GM18502 (cell line): ENCODE measurements around the gene SLC25A11.
A peak's percentile ranks its signal among the peaks of the same experiment; 100 is the strongest.

Experiments used
- ATAC-seq: cut with Tn5 transposase; IDR thresholded peaks from one replicate; pipeline ENCODE4 v1.9.1; 2021; ENCODE audit warnings: mild to moderate bottlenecking; ENCODE audit not compliant: unreplicated experiment, poor library complexity

SLC25A11 gene

DNA sequence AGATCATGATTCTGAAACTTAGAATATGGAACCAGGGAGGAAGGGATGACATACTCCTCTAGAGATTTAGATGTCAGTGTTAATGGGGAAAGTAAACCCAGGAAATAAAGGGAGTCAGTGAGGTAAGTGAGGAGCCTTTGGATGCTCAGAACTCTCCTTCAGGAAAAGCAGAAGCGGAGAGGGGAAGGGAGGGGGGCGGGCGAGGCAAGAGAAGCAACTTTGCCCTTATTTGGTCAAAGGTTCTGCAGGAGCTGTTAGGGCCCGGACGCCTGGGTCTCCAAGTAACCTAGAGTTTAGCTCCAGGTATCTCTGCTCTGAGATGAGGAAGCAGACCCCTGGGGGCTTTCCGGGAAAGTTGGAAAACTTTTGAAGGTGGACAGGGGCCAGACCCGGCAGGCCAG, 7.2 kb upstream of the SLC25A11 start:
- ATAC-seq: no peak

DNA sequence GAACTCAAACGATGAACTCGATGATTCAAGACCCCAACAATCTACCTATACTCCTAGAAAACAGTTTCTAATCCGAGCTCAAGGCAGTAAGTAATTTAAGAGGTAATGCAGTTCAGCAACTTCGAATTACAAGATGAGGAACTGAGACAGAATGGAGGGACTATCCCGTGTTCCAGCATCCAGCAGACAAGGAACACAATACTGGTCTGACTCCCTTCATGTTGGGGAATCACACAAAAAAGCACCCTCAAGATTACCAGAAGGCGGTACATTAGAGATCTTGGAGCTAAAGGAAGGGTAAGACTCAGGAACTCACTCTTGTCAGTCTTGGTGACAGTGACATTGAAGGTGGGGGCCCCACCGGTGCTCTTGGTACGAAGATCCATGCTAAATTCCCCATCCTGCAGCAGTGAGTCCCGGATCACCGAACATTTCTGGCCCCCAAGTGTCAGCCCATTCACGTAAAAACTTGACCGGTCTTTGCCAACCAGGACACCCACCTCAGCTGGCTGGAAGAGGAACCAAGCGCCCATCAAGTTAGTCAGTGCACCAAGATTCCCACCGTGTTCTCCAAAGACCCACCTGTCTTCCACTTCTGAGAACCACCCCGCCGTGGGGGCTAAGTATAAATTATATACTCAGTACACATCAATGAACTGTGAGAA, 6.6 kb upstream of the SLC25A11 start:
- no peak for ATAC-seq

DNA sequence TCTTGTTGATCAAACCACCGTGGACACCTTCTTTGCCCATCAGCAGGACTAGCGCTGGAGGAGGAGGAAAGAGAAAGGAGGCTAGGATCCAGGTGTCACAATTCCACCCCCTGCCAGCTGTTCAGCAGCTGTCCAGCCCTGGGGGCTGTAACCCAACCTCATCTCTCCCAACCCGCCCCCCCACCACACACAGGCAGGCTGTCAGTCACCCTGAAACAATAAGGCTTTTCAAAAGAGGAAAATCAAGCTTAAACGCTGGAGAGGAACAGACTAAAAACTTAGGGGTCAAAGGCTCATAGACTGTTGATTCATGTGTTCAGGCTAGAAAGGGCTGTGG, 6.1 kb upstream of the SLC25A11 start:
- ATAC-seq: no peak

- ATAC-seq: no peak
Measured at GRCh38 chr17:4945176-4945943, 5.5 kb upstream of the SLC25A11 start.

GRCh38 chr17:4944554-4945175, 4.8 kb upstream of the SLC25A11 start:
- ATAC-seq: no peak

- ATAC-seq: no peak
Measured at GRCh38 chr17:4944163-4944553, 4.3 kb upstream of the SLC25A11 start.

GRCh38 chr17:4942760-4943508, 3.1 kb upstream of the SLC25A11 start:
- ATAC-seq: no peak

DNA sequence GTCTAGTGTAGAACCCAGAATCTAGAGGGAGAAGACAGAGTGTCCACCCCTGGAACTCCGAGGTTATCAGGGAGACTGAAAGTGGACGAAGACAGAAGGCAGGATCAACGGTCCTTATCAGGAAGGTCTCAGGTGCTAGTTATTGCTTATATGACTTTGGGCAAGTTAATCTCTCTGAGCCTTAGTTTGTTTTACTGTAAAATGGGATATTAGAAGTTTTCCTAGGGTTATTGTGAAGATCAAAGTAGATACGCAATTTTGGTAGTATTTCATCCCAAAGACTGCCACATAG, 1.4 kb upstream of the SLC25A11 start:
- ATAC-seq: no peak

DNA sequence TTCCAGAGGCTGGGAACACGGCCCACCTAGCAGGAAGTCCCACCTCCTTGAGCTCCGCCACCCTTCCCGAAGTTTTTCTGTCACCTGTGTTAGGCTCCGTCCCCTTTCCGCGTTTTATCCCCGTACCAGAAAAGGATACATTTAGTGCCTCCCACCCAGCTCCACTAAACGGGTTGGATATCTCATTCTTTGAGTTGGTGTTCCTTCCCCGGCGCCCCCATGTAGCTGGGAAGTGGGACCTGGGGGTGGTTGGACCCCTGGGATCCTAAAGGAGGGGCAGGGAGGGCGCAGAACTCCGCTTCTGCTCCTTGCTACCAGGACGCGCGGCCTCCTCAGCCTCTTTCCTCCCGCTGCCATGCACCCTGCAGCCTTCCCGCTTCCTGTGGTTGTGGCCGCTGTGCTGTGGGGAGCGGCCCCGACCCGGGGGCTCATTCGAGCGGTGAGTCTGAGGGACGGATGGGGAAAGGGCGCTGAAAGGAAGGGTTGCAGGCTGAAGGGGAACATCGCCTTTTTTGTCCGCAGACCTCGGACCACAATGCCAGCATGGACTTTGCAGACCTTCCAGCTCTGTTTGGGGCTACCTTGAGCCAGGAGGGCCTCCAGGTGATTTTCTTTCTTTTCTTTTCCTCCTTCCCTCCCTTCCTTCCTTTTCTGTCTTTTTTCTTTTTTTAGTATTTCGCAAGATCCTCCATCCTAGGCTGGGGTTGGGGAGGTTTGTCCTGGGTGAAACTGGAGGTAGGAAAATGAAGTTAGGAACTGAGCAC, 891 bp upstream of the SLC25A11 start:
- ATAC-seq: no peak

DNA sequence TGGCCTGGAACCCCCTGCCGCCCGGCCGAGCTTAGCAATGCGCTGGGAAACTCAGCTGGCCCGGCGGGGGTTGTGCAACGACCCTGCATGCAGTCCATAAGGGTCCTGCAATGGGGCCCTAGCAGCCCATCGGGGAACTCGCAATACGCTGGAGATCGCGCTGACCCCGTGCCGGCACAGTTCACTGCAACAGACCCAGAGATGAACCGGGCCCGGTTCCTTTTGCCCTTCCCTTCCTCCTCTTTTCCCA, 375 bp downstream of the SLC25A11 start:
- peak; percentile 17 for ATAC-seq

GRCh38 chr17:4938688-4939545, 929 bp downstream of the SLC25A11 start:
- ATAC-seq: no peak

DNA sequence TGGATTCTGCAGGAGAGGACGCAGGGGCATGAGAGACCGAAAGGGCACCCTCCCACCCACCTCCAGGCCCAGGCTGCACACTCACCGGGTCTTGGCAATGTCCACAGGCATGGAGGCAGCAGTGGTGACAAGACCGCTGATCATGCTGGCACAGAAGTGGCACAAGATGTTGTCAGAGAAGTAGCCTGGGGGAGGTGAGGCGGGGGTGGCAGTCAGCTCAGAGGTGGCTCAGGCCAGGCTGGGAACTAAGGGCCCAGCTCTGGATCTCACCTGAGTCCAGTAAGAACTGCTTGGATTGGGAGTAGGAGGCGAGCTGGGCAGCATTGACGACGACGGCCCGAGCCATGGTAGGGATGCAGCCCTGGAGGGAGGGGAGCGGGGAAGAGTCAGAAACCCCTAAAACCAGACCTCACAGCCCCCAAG, 1.8 kb downstream of the SLC25A11 start:
- no peak for ATAC-seq

GRCh38 chr17:4937553-4937952, 2.3 kb downstream of the SLC25A11 start:
- ATAC-seq: no peak

GRCh38 chr17:4936436-4936835, 3.4 kb downstream of the SLC25A11 start:
- ATAC-seq: no peak

- no peak for ATAC-seq
Measured at GRCh38 chr17:4935650-4936049, 4.2 kb downstream of the SLC25A11 start.

- ATAC-seq: no peak
Measured at GRCh38 chr17:4934173-4934979, 5.5 kb downstream of the SLC25A11 start.

DNA sequence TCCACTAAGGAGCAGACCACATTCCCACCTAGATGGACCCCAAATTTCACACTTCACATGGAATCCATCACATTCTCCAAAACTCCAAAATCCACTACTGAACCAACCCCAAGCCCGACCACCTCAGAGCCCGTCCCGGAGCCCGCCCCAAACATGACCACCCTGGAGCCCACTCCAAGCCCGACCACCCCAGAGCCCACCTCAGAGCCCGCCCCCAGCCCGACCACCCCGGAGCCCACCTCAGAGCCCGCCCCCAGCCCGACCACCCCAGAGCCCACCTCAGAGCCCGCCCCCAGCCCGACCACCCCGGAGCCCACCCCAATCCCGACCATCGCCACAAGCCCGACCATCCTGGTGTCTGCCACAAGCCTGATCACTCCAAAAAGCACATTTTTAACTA, 6.2 kb downstream of the SLC25A11 start:
- ATAC-seq: no peak

DNA sequence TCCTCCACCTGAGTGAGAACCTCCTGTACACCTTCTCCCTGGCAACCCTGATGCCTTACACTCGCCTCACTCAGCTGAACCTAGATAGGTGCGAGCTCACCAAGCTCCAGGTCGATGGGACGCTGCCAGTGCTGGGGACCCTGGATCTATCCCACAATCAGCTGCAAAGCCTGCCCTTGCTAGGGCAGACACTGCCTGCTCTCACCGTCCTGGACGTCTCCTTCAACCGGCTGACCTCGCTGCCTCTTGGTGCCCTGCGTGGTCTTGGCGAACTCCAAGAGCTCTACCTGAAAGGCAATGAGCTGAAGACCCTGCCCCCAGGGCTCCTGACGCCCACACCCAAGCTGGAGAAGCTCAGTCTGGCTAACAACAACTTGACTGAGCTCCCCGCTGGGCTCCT, 7.1 kb downstream of the SLC25A11 start:
- ATAC-seq: no peak

DNA sequence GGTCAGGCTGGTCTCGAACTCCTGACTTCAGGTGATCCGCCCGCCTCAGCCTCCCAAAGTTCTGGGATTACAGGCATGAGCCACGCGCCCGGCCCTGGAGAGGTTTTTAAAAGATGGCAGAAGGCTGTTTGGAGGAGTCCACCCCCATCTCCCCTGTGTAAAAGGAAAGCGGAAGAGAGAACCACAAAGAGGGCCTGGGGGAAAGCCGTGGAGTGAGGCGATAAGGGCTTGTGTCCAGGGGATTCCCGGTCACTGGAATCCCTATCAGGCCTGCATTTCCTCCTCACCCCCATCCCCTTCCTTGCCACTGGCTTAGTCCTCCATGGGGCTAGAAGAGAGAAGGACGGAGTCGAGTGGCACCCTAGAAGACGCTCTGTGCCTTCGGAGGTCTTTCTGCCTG, 7.9 kb downstream of the SLC25A11 start, which contains the start of gene GP1BA:
TSS of gene GP1BA (plus strand) at position 315 of the 400 bp plus-strand sequence. CDS start 328 bp downstream, outside the sequence.
- ATAC-seq: no peak
